NOMO-1 treated with DMSO at 0.1 percent for 48 hours (cell line): ENCODE data around the gene SLC35F2.
"Not testable (repeated sequence)": the region's sequence is repeated elsewhere in the genome, so short reads cannot be mapped to it uniquely, and the experiment has no call there.

ENCODE experiments used
- DNase-seq: peaks from one replicate; lab custom pipeline; 2025; ENCODE audit not compliant: unreplicated experiment; lab: John Stamatoyannopoulos, UW

The SLC35F2 gene

DNA sequence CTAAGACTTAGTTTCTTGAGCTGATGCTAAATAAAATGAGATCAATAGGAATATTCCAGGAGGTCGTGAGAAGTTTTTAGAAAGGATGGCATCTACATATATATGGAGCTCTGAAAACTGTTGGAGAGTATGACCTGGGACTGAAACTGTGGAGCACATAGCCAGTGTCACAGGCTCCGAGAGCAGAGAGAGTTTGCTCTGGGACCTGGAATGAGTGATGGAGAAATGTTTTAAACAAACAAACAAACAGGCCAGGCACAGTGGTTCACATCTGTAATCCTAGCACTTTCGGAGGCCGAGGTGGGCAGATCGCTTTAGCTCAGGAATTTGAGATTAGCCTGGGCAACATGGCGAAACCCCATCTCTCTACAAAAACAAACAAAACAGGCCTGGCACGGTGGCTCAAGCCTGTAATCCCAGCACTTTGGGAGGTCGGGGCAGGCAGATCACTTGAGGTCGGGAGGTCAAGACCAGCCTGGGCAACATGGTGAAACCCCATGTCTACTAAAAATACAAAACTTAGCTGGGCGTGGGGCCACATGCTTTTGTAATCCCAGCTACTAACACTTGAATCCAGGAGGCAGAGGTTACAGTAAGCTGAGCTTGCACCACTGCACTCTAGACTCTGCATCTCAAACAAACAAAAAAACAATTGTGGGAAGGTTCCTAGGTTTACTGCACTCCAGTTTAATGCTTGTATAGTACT, 67.1 kb downstream of the SLC35F2 start:
- no peak for DNase-seq

DNA sequence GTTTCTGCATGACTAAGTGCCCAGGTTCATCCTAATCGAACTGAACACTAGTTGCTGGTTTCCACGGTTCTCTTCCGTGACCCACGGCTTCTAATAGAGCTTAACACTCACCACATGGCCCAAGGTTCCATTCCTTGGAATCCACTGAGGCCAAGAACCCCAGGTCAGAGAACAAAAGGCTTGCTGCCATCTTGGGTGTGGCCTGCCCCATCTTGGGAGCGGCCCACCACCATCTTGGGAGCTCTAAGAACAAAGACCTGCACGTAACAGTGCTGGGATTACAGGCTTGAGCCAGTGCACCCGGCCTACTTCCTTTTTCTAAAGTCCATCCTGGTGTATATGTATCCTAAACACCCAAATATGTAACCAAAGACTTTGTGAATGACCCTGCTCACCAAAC, 68.8 kb downstream of the SLC35F2 start:
- DNase-seq: no peak

DNA sequence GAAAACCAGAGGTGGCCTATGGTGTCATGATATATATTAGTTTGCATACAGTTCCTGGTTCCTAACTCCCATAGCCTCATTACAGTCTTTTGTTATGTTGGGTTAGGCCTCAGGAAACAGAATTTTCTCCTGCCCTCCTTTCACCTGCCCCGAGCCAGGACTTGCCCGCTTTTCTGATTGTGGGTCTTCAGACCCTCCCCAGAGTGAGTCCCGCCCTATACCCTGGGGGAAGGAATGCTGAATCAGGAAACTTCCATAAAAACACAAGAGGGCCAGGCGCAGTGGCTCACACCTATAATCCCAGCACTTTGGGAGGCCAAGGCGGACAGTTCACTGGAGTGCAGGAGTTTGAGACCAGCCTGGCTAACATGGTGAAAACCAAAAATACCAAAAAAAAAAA, 70.9 kb downstream of the SLC35F2 start:
- DNase-seq: no peak

DNA sequence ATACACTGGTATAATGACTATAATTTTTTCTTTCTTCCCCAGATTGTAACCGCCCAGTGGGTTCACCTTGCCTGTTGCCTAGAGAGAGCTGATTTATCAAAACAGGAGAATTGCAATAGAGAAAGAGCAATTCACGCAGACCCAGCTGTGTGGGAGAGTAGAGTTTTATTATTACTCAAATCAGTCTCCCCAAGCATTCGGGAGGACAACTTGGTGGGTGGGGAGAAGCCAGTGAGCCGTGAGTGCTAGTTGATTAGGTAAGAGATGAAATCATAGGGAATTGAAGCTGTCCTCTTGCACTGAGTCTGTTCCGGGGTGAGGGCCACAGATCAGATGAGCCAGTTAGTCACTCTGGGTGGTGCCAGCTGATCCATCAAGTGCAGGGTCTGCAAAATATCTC, 73.2 kb downstream of the SLC35F2 start:
- DNase-seq: no peak

DNA sequence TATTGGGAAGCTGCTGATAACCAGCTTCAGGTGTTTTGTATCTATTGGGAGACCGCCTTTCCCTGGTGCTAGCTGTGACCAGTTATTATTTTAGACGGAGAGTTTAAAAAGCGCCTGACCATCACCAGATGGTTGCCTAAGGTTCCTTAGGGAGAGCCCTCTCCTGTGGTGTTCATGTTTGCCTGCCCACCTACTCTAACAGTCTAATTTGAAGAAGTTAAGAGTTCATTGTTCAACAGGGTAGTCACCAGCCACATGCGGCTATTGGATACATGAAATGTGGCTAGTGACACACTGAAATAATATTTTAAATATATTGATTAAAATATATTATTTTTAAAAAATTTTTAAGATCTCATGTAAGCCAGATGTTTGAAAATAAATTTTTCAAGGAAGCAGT, 75.5 kb downstream of the SLC35F2 start:
- DNase-seq: no peak

DNA sequence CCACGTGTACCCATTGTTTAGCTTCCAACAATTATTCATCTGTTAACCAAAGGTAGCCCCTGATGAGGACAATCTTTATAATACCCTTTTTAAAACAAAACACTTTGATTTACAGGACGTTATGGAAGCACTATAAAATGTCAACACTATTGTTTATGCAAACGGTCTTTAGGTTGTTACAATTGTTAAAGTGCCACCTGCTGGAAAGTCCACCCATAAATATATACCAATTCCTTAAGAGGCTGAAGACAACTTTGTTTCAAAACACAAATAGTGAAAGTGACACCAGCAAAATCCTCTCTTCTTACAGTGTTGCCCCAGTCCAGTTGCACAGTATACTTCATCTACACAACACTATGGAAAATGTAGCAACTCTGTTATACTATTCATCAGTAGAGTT, 77.8 kb downstream of the SLC35F2 start:
- DNase-seq: no peak

DNA sequence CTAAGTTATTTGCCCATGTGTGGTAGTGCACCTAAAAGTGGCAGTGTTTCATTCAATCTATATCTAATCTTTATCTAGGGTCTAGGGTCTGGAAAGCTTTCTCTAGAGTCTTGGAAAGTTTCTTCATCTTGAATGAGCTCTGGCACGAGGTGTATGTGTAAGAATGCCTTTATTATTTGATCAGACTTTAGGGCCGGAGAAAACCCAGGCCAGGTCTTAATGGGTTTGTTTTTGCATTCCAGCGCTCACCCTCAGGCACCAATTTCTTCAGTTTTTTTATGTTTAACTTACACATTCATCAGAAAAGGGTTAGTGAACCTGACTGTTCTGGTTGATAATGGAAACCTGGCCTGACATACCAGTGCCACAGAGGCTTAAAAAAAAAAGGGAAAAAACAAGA, 78.5 kb downstream of the SLC35F2 start:
- no peak for DNase-seq

DNA sequence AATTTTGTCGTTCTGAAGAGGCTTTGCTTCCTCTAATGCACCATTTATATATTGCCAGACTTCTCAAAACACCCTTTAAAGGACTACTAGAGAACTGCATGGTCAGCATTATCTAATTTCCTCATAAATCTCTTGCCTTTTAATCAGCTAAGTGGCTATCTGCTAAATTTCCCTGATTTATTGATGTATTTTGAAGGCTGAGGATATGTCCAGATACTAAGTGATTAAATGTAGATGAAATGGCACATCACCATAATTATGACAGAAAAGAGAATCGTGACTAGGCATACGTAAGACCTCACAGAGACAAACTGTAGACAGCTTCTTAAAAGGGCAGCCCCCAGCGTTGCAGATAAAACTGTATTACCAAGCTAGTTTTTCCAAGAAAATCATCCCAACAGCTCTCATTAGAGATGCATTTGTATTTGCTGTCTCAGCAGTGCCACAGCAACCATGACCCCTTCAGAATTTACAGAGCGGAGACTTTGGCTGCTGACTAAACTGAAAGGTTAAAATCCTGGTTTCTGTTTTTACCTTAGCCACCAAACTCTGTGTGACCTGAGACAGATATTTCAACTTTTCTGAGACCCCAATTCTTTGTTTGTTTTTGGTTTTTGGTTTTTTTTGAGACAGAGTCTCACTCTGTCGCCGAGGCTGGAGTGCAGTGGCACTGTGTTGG, 79.6 kb downstream of the SLC35F2 start:
- DNase-seq: no peak

DNA sequence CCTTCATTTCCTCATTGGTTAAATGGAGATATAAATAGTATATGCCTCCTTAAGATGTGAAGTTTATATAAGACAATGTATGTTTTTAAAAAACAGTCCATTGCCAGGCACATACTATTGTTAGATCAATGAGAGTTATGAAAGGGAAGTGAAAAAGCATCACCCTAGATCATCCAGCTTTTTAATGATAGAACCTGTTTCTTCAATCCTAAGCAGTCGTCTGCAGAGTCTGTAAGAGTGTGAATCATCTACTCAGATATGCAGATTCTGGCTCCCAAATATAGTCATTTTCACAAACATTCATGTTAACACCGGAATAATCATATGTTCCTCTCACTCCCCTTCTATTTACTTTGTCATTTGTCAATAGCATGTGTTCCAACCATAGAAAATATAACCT, 81.5 kb downstream of the SLC35F2 start:
- DNase-seq: peak; percentile 16

DNA sequence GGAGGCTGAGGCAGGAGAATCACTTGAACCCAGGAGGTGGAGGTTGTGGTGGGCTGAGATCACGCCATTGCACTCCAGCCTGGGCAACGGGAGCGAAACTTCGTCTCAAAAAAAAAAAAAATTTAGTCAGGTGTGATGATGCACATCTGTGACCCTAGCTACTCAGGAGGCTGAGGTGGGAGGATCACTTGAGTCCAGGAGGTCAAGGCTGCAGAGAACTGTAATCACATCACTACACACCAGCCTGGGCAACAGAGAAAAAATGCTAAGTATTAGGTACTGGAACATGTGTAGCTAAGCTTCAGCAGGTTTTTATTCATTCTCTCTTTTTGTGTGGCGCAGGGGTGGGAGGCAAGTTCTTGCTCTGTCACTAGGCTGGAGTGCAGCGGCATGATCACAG, 82.5 kb downstream of the SLC35F2 start:
- no peak for DNase-seq

DNA sequence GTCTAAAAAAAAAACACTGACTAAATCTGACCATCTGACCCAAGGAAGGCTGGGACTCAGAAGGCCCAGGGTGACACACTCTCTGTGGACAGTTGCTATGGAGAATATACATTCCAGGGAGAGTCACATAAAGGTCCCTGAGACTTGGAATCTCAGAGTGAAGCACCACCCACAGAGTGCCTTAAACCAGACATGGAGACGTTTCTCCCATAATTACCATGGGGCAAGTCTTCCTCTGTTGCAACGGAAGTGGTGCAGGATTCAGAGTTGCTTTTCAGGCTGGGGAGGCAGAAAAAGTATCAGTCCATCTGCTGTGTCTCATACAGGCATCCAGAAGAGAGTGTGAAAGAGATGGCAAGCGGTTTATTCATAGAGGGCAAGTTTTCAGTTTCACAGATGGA, 88.0 kb downstream of the SLC35F2 start:
- DNase-seq: no peak

DNA sequence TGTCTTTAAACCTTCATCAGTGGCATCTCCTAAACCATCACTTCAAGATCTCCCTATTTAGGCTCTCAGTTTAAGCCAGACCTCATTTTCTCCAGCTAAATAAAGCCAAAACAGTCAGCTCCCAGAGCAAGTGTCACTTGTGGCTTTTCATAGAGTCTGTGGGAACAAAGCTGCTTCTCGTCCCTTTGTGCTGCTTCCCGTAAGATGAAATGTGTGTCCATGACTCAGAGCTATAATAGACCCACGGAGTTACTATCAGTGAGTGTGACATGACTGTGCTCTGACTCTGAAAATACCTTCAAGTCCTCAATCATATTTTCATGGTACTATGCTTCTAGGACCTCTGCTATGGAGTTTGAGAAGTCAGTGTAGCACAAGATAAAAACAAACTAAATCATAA, 89.4 kb downstream of the SLC35F2 start:
- DNase-seq: no peak

DNA sequence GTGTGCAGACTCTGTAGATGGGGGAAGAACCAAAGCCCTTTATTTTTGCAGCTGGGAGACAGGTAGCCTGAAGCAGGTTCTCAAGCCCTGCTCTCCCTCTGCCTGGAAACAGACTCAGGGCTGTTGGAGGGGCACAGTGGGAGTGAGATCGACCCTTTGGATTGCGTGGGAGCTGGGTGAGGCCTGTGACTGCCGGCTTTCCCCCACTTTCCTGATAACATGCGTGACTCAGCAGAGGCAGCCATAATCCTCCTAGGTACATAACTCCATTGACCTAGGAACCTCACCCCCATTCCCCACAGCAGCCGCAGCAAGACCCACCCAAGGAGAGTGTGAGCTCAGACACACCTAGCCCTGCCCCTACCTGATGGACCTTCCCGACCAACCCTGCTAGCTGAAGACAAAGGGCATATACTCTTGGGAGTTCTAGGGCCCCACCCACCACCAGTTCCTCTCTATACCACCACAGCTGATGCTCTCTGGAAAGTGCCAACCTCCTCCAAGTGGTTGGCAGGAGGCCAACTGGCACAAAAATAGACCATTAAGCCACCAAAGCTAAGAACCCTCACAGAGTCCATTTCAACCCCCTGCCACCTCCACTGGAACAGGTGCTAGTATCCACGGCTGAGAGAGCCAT, 99.8 kb downstream of the SLC35F2 start:
- not testable (repeated sequence) for DNase-seq

DNA sequence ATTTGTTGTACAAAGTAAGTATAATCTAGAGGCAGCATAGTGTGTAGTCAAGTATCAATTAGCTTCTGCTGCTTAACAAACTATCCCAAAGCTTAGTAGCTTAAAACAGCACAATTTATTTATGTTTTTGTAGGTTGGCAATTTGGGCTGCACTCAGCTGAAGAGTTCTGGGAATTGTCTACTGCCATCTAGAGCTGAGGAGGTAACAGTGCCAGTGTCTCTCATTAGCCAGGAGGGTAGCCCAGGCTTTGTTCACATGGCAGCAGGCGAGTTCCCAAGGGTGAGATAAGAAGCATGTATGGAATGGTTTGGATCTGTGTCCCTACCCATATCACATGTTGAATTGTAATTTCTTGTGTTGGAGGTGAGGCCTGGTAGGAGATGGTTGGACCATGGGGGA, 100.9 kb downstream of the SLC35F2 start:
- DNase-seq: no peak

DNA sequence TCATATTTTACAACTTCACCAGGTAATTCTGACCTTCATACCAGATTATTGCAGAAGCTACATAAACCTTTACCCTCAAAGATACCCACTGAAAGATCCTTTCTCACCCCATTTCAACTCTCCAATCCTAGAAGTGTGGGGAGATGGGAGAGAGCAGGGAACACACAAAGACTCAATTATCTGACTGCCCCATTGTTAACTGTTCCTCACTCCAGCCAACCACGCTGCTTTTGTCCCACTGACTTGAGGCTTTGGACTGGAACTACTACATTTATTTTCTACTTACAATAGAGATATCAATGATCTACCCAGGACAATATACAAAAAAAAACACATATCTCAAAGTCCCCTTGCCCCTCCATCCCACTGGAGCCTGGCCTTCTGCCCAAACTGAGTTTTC, 102.0 kb downstream of the SLC35F2 start:
- no peak for DNase-seq

DNA sequence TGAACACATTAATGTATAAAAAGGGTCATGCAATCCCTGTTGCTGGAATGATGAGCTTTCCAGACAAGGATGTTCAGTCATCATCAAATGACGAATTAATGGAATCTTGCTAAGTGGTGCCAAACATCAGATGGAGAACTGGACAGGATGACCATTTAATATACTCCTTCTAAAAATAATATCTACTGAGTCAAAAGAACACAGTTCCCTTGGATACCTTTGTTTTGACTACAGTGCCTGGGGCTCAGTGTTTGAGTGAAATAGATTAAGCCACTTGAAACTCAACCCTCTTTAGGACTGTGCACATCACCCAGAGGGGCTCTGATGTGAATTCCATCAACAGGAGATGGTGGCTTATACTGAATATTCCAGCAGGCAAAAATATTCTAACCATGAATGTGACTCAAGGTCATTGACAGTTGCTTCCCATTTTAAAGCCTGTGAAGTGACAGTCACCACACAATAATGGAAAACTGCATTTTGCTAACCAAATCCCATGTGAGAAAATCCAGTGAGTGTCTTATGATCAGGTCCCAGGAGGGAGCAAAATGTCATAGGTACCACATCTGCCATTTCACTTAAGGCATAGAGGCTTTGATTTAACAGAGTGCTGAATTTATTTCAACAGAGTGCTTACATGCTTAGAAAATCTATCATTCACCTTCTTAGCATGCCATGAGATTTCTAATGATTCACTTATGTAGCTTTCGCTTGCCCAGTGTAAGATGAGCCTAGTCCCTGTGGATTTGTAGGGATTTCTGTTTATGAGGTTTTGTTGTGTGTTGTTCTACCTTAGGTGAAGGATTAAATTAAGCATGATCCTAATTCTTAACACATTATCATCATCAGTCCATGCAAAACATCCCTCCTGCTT, 105.4 kb downstream of the SLC35F2 start:
- no peak for DNase-seq

DNA sequence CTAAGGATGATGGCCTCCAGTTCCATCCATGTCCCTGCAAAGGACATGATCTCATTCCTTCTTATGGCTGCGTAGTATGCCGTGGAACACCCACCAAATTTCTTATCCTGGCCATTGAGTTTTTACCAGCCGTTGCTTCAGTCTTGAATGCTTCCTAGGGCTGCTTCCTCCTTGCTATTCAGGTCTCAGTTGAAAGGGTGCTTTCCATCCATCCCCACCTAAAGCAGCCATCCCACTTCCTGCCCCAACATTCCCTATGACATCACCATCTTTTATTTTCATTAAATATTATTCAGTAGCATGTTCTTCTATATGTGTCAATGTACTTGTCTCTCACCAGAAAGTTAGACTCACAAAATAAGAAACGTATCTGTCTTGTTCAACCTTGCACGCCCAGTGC, 106.1 kb downstream of the SLC35F2 start:
- DNase-seq: no peak

DNA sequence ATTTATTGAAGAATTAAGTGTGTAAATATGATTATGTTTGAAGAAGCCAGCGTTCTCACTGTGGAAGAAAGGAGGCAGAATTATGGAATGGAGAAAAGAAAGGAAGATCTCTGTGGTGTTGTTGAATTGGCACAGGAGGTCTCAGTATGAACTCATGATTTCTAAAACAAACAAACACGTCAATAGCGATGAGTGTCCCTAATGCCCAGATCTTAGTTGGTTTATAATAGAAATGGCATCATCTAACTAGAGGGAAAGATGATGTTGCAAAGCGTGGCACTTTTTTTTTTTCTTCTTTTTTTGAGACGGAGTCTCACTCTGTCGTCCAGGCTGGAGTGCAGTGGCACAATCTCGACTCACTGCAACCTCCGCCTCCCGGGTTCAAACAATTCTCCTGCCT, 107.5 kb downstream of the SLC35F2 start:
- DNase-seq: no peak

DNA sequence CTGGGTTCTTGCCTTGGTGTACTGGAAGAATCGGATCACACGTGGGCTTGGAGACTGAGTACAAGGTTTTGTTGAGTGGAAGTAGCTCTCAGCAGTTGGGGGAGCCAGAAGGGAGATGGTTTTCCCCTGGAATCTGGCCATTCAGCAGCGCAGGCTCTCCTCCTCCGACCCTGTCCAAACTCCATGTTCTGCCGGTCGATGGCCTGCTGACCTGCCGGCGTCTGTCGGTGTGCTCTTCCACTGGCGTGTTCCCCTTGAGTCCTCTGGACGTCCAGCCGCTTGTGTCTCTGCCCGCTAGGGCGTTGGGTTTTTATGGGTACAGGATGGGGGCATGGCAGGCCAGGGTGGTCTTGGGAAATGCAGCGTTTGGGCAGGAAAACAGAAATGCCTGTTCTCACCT, 108.3 kb downstream of the SLC35F2 start:
- DNase-seq: no peak

DNA sequence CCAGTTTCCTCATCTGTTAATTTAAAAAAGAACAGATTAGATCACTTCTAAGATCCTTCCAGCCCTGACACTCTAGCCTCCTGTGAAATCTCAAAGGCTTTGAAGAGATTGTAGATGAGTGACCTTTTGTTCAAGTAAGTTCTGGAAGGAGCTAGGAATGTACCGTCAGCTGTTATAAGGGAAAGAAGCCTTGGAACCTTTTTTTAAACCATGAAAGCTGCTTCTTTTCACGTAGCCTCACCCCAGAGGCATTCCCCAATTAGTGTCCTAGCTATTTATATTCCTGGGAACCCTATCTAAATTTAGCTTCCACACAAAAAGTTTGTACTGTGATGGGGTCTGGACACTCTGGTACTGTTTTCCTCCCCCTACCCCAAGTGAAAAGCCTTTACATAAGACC, 111.0 kb downstream of the SLC35F2 start:
- DNase-seq: no peak

DNA sequence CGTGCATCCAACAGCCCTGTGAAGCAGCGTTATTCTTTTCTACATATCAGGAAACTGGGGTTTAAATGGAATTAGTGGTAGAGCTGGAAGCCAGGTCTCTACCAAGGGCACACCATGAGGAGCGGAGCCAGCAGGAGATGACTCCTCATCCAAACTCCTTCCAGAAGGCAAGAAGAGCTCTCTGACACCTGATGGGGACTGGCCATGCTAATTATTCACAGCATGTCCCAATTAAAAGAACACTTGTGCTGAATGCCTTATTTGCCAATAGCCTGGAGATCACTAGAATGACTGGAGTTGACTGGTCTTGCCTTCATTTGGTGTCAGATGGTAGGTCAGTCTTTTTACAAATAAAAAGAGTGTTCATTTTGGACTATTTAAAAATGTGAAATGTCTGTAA, 113.9 kb downstream of the SLC35F2 start:
- DNase-seq: no peak

DNA sequence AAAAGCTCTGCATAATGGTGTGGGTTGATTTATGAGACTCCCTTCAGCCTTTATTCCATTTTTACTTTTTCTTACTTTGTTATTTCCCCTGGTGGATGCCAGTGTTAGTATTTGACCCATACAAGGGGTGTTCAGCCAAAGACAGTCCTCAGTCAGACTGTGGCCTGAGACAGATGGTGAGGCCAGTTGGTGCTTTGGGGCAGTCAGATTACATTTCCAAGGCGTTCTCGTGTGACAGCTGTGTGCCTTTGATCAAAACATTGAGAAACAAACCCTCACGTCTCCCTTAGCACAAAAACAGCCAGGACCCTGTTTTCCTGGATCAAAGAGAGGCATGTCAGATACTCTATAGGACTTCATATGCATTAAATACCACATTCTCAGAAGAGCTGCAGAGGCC, 115.4 kb downstream of the SLC35F2 start:
- no peak for DNase-seq
